ENCODE data around the gene AUTS2. TPM values are rescaled to one million over a fixed set of nuclear protein-coding genes. Genes with fewer than 3 reads are reported as not detected.

The AUTS2 gene
- total and polyA plus RNA-seq, 2 donors (not counting 1 experiment from before 2014, with no cell fraction given) = 0.60 to 9.1 TPM

DNA sequence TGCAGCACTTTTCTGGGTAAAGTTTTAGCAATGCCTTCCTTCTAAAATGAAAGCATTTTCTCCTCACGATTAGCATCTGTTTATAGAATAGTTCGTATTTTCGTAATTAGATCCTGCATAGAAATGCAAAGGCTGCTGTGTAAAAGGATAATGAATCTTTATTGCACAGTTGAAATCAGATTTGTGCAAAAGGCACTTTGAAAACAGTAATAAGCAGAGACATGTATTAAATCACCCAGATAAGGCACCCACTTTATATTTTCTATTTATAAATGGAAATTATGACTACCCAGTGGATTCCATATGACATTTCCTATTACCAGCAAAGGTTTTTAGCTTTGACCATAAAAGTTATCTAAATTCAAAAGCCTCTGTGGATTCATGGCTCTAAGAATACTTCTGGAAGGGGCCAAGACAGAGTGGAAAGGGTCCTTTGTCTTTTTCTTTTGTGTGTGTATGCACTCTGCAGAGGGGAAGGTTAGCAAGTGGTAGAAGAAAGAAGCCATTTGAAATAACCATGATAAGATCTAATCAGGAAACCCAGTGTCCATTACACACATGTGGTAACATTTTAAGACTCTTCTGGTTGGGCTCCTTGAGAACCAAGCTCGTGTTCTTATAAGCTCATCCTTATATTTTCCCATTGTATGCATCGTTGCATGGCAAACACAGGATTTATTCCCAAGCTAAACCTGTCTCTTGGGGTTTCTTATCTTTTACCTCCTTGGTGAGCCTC, 612.1 kb downstream of the AUTS2 start:
- H2AFZ ChIP-seq (ENCODE audit: low read length) = no peak overlapping the region
- DNase-seq (ENCODE audit: low read depth in 2 of 2) = no peak

DNA sequence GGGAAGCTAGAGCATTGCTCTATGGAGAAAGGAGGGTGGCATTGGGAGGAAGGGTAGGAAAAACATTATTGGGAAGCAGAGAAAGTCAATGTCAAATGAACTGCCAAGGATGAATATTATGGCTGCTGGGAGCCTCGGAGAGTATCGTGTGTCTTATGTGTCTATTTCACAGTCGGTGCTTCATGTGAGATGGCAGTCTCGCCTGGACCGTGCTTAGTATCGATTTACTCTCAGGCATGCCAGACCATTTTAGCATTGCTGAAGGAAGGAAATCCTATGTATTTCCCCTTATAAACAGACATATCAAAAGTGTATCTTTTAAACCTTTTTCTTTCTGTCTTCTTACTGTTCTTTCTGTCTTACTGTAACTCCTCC, 612.6 kb downstream of the AUTS2 start:
- no peak overlapping the region for H3K4me3 ChIP-seq (replicated peaks in 1 of 4; ENCODE audit: control extremely low read depth in 1 of 4, insufficient read depth in 1 of 4, low read depth in 3 of 4, low read length in 4 of 4)
- H2AFZ ChIP-seq (ENCODE audit: low read length) = no peak overlapping the region
- DNase-seq (ENCODE audit: low read depth in 2 of 2) = no peak
- H3K27me3 ChIP-seq (ENCODE audit: control insufficient read depth, insufficient read depth, low read length) = no peaks in the 10 kb centered on the region
- H3K4me2 ChIP-seq (ENCODE audit: extremely low read depth, insufficient read depth, low read length) = no peak overlapping the region
- TF ChIP-seq, protein P1, sequence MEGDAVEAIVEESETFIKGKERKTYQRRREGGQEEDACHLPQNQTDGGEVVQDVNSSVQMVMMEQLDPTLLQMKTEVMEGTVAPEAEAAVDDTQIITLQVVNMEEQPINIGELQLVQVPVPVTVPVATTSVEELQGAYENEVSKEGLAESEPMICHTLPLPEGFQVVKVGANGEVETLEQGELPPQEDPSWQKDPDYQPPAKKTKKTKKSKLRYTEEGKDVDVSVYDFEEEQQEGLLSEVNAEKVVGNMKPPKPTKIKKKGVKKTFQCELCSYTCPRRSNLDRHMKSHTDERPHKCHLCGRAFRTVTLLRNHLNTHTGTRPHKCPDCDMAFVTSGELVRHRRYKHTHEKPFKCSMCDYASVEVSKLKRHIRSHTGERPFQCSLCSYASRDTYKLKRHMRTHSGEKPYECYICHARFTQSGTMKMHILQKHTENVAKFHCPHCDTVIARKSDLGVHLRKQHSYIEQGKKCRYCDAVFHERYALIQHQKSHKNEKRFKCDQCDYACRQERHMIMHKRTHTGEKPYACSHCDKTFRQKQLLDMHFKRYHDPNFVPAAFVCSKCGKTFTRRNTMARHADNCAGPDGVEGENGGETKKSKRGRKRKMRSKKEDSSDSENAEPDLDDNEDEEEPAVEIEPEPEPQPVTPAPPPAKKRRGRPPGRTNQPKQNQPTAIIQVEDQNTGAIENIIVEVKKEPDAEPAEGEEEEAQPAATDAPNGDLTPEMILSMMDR (conservative IDR thresholded peaks at IDR 0.05 in 1 of 2, IDR thresholded peaks at IDR 0.05 in 1 of 2; ENCODE audit: low read depth in 1 of 2, low read length in 2 of 2) = no peak
- no peak for TF ChIP-seq EZH2 (IDR thresholded peaks at IDR 0.05; ENCODE audit: low read length, missing control alignments)
- H3K9ac ChIP-seq (ENCODE audit: insufficient read depth, low read length) = no peak overlapping the region
- H3K27ac ChIP-seq (ENCODE audit: insufficient read depth, low read length) = no peak overlapping the region
- no peaks in the 10 kb centered on the region for H3K79me2 ChIP-seq (ENCODE audit: control insufficient read depth, insufficient read depth, low read length)
- H3K9me3 ChIP-seq (ENCODE audit: control insufficient read depth, insufficient read depth, low read depth, low read length) = no peaks in the 10 kb centered on the region
- no peaks in the 10 kb centered on the region for H3K4me1 ChIP-seq (ENCODE audit: control insufficient read depth, extremely low read depth, insufficient read depth, low read length)
- H4K20me1 ChIP-seq (ENCODE audit: control insufficient read depth, extremely low read depth, insufficient read depth, low read length) = no peaks in the 10 kb centered on the region
- H3K36me3 ChIP-seq (ENCODE audit: control insufficient read depth, insufficient read depth, low read length) = no peaks in the 10 kb centered on the region

More for the DNA sequence above, 612.1 kb downstream of the AUTS2 start:
- H3K9ac ChIP-seq (ENCODE audit: insufficient read depth, low read length) = no peak overlapping the region
- no peaks in the 10 kb centered on the region for H3K4me1 ChIP-seq (ENCODE audit: control insufficient read depth, extremely low read depth, insufficient read depth, low read length)
- no peaks in the 10 kb centered on the region for H4K20me1 ChIP-seq (ENCODE audit: control insufficient read depth, extremely low read depth, insufficient read depth, low read length)
- no peak overlapping the region for H3K4me2 ChIP-seq (ENCODE audit: extremely low read depth, insufficient read depth, low read length)
- TF ChIP-seq EZH2 (IDR thresholded peaks at IDR 0.05; ENCODE audit: low read length, missing control alignments) = no peak
- TF ChIP-seq, protein P1 (conservative IDR thresholded peaks at IDR 0.05 in 1 of 2, IDR thresholded peaks at IDR 0.05 in 1 of 2; ENCODE audit: low read depth in 1 of 2, low read length in 2 of 2) = no peak
- no peaks in the 10 kb centered on the region for H3K9me3 ChIP-seq (ENCODE audit: control insufficient read depth, insufficient read depth, low read depth, low read length)
- no peak overlapping the region for H3K4me3 ChIP-seq (replicated peaks in 1 of 4; ENCODE audit: control extremely low read depth in 1 of 4, insufficient read depth in 1 of 4, low read depth in 3 of 4, low read length in 4 of 4)
- no peaks in the 10 kb centered on the region for H3K79me2 ChIP-seq (ENCODE audit: control insufficient read depth, insufficient read depth, low read length)
- no peak overlapping the region for H3K27ac ChIP-seq (ENCODE audit: insufficient read depth, low read length)
- no peaks in the 10 kb centered on the region for H3K27me3 ChIP-seq (ENCODE audit: control insufficient read depth, insufficient read depth, low read length)
- H3K36me3 ChIP-seq (ENCODE audit: control insufficient read depth, insufficient read depth, low read length) = no peaks in the 10 kb centered on the region

DNA sequence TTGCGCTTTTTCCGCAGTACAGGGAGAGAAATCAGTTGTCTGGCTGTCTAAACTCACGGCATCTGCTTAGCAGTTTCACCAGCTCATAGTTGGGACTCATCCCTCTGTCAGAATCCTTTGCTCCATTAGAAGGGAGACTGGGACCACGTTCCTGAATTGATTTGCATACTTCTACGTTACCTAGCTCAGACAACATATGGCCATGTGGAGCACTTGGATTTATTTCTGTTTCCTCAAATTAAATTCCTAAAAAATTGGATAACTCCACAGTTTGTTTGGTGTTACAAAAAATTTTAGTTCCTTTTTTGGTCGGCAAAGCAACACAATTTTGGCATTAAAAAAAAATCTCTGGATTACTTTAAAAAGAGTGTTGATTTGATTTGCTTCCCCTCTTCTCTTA, 614.0 kb downstream of the AUTS2 start:
- TF ChIP-seq EZH2 (IDR thresholded peaks at IDR 0.05; ENCODE audit: low read length, missing control alignments) = no peak
- TF ChIP-seq, protein P1 (conservative IDR thresholded peaks at IDR 0.05 in 1 of 2, IDR thresholded peaks at IDR 0.05 in 1 of 2; ENCODE audit: low read depth in 1 of 2, low read length in 2 of 2) = no peak
- no peaks in the 10 kb centered on the region for H3K9me3 ChIP-seq (ENCODE audit: control insufficient read depth, insufficient read depth, low read depth, low read length)
- no peak for DNase-seq (ENCODE audit: low read depth in 2 of 2)

More for the DNA sequence above, 614.0 kb downstream of the AUTS2 start:
- H3K27me3 ChIP-seq (ENCODE audit: control insufficient read depth, insufficient read depth, low read length) = no peaks in the 10 kb centered on the region
- no peaks in the 10 kb centered on the region for H4K20me1 ChIP-seq (ENCODE audit: control insufficient read depth, extremely low read depth, insufficient read depth, low read length)
- H2AFZ ChIP-seq (ENCODE audit: low read length) = no peak overlapping the region
- no peak overlapping the region for H3K9ac ChIP-seq (ENCODE audit: insufficient read depth, low read length)
- H3K27ac ChIP-seq (ENCODE audit: insufficient read depth, low read length) = no peak overlapping the region
- no peaks in the 10 kb centered on the region for H3K79me2 ChIP-seq (ENCODE audit: control insufficient read depth, insufficient read depth, low read length)
- H3K4me1 ChIP-seq (ENCODE audit: control insufficient read depth, extremely low read depth, insufficient read depth, low read length) = no peaks in the 10 kb centered on the region
- H3K36me3 ChIP-seq (ENCODE audit: control insufficient read depth, insufficient read depth, low read length) = no peaks in the 10 kb centered on the region
- H3K4me2 ChIP-seq (ENCODE audit: extremely low read depth, insufficient read depth, low read length) = no peak overlapping the region
- no peak overlapping the region for H3K4me3 ChIP-seq (replicated peaks in 1 of 4; ENCODE audit: control extremely low read depth in 1 of 4, insufficient read depth in 1 of 4, low read depth in 3 of 4, low read length in 4 of 4)
